ENCODE measurements around the gene PRKCA. TPM values are rescaled to one million over a fixed set of nuclear protein-coding genes. Genes with fewer than 3 reads are reported as not detected.
A peak's percentile ranks its signal among the peaks of the same experiment; 100 is the strongest.
"Not testable (repeated sequence)": the region's sequence is repeated elsewhere in the genome, so short reads cannot be mapped to it uniquely, and the experiment has no call there.

The PRKCA gene
- total RNA-seq, 3 donors from 2014 or later (not counting 1 experiment from before 2014, with no cell fraction given) = 19.6 to 29.0 (median 20.4) TPM

DNA sequence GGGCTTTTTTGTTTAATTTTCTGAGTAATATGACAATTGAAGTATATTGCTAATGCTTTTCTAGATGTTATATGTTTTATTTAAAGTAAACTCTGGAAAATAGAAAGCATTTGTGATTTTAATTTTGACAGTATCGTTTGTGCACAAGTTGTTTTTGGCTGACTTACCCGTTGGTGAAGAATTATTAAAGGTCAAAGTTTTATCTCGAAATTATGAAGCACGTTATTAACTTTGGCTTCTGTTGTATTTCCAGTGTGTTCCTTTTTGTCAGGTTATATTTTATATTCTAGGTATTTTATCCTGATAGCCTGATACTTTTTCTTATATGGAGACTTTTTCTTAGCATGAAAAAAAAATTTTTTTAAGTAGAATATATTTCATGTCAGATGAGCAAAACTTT lies 16.8 kb downstream of the PRKCA start:
- H3K27ac Mint-ChIP-seq = no peak overlapping the region
- Histone ChIP-seq H3K4me3 (ENCODE audit: low read length) (no peak overlapping the region), H3K27ac (ENCODE audit: low read length) (no peak overlapping the region), H3K27me3 (ENCODE audit: control insufficient read depth, insufficient read depth, low read length) (no peaks in the 10 kb centered on the region), H3K9me3 (ENCODE audit: control insufficient read depth, insufficient read depth, low read length) (peaks cover 15% of the 10 kb centered on the region), H3K36me3 (ENCODE audit: control insufficient read depth, insufficient read depth, low read length) (no peaks in the 10 kb centered on the region), H3K4me1 (ENCODE audit: control insufficient read depth, insufficient read depth, low read length) (no peaks in the 10 kb centered on the region)
- 96% methylated on average over 4 of the region's 4 CpGs for WGBS (ENCODE audit: insufficient coverage)
- TF ChIP-seq, protein P1, sequence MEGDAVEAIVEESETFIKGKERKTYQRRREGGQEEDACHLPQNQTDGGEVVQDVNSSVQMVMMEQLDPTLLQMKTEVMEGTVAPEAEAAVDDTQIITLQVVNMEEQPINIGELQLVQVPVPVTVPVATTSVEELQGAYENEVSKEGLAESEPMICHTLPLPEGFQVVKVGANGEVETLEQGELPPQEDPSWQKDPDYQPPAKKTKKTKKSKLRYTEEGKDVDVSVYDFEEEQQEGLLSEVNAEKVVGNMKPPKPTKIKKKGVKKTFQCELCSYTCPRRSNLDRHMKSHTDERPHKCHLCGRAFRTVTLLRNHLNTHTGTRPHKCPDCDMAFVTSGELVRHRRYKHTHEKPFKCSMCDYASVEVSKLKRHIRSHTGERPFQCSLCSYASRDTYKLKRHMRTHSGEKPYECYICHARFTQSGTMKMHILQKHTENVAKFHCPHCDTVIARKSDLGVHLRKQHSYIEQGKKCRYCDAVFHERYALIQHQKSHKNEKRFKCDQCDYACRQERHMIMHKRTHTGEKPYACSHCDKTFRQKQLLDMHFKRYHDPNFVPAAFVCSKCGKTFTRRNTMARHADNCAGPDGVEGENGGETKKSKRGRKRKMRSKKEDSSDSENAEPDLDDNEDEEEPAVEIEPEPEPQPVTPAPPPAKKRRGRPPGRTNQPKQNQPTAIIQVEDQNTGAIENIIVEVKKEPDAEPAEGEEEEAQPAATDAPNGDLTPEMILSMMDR (IDR thresholded peaks at IDR 0.05) = no peak
- peaks cover 0 to 4% of the 10 kb centered on the region in 2 donors for H3K4me1 Mint-ChIP-seq
- ATAC-seq (no peak), DNase-seq (no peak)
- peaks cover 0 to 3% of the 10 kb centered on the region in 2 donors for H3K9me3 Mint-ChIP-seq
- no peaks in the 10 kb centered on the region for H3K27me3 Mint-ChIP-seq (ENCODE audit: low read depth in 2 of 2)
- no peak overlapping the region for H3K4me3 Mint-ChIP-seq
- intact Hi-C loops (cut with micrococcal nuclease) = no loop called here
- H3K36me3 Mint-ChIP-seq = peaks cover 6% of the 10 kb centered on the region

DNA sequence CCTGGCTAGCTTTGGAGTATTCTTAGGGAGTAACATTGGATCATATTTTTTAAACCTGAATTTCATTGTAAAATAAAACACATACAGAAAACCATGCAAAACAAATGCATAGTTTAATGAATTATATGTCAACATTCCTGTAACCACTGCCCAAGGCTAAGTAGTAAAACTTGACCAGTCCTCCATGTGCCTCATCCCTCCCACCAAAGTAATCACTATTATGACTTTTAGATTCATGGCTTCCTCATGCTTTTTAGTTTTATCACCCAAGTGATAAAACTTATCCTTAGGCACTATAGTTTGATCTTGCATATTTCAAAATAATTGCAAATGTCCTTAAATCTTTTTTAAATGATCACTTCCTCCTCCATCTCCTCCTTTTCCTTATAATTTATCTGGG lies 20.4 kb downstream of the PRKCA start:
- no peaks in the 10 kb centered on the region for H3K4me1 ChIP-seq (ENCODE audit: control insufficient read depth, insufficient read depth, low read length)
- Mint-ChIP-seq H3K4me1 (peaks cover 0 to 4% of the 10 kb centered on the region in 2 donors), H3K9me3 (peaks cover 0 to 3% of the 10 kb centered on the region in 2 donors), H3K27me3 (ENCODE audit: low read depth in 2 of 2) (no peaks in the 10 kb centered on the region), H3K27ac (no peak overlapping the region), H3K36me3 (peaks cover 6% of the 10 kb centered on the region), H3K4me3 (no peak overlapping the region)
- H3K9me3 ChIP-seq (ENCODE audit: control insufficient read depth, insufficient read depth, low read length) = peaks cover 15% of the 10 kb centered on the region
- DNase-seq (no peak), ATAC-seq (no peak)
- intact Hi-C loops (cut with micrococcal nuclease) = no loop called here
- H3K27ac ChIP-seq (ENCODE audit: low read length) = no peak overlapping the region
- H3K36me3 ChIP-seq (ENCODE audit: control insufficient read depth, insufficient read depth, low read length) = no peaks in the 10 kb centered on the region
- H3K4me3 ChIP-seq (ENCODE audit: low read length) = no peak overlapping the region
- H3K27me3 ChIP-seq (ENCODE audit: control insufficient read depth, insufficient read depth, low read length) = no peaks in the 10 kb centered on the region
- TF ChIP-seq, protein P1 (IDR thresholded peaks at IDR 0.05) = no peak

DNA sequence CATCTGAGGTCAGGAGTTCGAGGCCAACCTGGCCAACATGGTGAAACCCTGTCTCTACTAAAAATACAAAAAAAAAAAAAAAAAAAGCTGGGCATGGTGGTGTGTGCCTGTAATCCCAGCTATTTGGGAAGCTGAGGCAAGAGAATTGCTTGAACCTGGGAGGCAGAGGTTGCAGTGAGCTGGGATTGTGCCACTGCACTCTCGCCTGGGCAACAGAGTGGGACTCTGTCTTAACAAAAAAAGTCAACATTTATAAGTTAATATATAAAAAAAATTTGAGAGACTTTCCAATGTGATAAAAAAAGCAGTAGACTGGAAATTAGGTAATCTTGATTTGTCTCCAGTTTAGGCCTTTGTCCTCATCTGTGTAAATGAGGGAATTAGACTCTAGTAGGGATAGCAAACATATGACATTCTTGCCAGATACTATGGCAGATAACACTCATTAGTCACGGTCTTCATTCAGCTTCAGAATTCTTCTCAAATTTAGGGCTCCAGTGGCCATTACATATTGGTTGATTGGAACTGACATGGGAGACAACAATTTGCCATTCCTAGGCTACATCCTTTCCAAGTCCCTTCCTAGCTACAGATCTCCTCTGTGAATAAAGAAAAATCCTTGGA lies 22.1 kb downstream of the PRKCA start:
- H3K4me1 ChIP-seq (ENCODE audit: control insufficient read depth, insufficient read depth, low read length); H3K9me3 Mint-ChIP-seq; H3K4me3 ChIP-seq (ENCODE audit: low read length); H3K27me3 Mint-ChIP-seq (ENCODE audit: low read depth in 2 of 2); H3K27ac Mint-ChIP-seq; H3K27ac ChIP-seq (ENCODE audit: low read length); H3K4me3 Mint-ChIP-seq; DNase-seq; H3K36me3 Mint-ChIP-seq; ATAC-seq; H3K4me1 Mint-ChIP-seq; H3K27me3 ChIP-seq (ENCODE audit: control insufficient read depth, insufficient read depth, low read length); H3K36me3 ChIP-seq (ENCODE audit: control insufficient read depth, insufficient read depth, low read length); intact Hi-C loops (cut with micrococcal nuclease): not testable (repeated sequence)
- WGBS (ENCODE audit: insufficient coverage) = 100% methylated on average over 1 of the region's 3 CpGs
- H3K9me3 ChIP-seq (ENCODE audit: control insufficient read depth, insufficient read depth, low read length) = peaks cover 15% of the 10 kb centered on the region

DNA sequence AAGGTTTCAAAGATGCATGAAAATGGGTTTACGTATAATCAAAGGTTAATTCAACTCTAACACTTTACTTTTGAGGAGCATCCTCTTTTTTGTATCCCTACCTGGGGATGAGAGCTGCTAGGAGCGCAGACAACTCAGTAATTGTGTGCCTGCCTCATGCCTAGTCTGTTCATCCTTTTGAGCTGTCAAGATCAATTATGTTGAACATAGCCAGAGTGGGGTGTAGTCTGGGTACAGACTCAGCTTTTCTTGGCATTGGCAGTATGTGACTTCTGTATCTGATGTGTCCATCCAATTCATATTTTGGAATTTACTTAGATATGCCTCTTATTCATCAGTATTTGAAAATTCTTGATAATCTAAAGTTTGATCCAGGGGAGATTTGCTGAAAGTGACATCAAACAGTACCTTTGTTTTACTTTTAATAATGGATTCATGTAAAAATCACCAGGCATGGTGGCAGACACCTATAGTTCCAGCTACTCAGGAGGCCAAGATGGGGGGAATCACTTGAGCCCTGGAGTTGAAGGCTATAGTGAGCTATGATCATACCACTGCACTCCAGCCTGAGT lies 24.1 kb downstream of the PRKCA start:
- Mint-ChIP-seq H3K27ac (peak overlapping the region in 1 of 2 donors; percentile 31), H3K9me3 (peaks cover 0 to 3% of the 10 kb centered on the region in 2 donors), H3K4me3 (no peak overlapping the region), H3K4me1 (peaks cover 10 to 14% of the 10 kb centered on the region in 2 donors), H3K27me3 (ENCODE audit: low read depth in 2 of 2) (no peaks in the 10 kb centered on the region), H3K36me3 (peaks cover 6% of the 10 kb centered on the region)
- ATAC-seq = no peak
- WGBS (ENCODE audit: insufficient coverage) = 100% methylated on average over 2 of the region's 2 CpGs
- no peak for DNase-seq
- peaks cover 9% of the 10 kb centered on the region for H3K4me1 ChIP-seq (ENCODE audit: control insufficient read depth, insufficient read depth, low read length)
- TF ChIP-seq, protein P1 (IDR thresholded peaks at IDR 0.05) = no peak
- H3K36me3 ChIP-seq (ENCODE audit: control insufficient read depth, insufficient read depth, low read length) = no peaks in the 10 kb centered on the region
- H3K27ac ChIP-seq (ENCODE audit: low read length) = no peak overlapping the region
- intact Hi-C loops (cut with micrococcal nuclease) = no loop called here
- H3K4me3 ChIP-seq (ENCODE audit: low read length) = no peak overlapping the region
- H3K9me3 ChIP-seq (ENCODE audit: control insufficient read depth, insufficient read depth, low read length) = peaks cover 11% of the 10 kb centered on the region
- no peaks in the 10 kb centered on the region for H3K27me3 ChIP-seq (ENCODE audit: control insufficient read depth, insufficient read depth, low read length)
